Heart left ventricle (tissue), 16 donors: ENCODE results near the gene CTXN1. TPM values are rescaled to one million over a fixed set of nuclear protein-coding genes. Genes with fewer than 3 reads are reported as not detected.

ENCODE experiments used
- ATAC-seq, 4 donors: fragments of 200-7000 bp; cut with Tn5 transposase; one replicate each; pipeline ENCODE4 v1.9.1; 2020 to 2022; ENCODE audit warnings: moderate library complexity in 4 of 4, mild to moderate bottlenecking in 3 of 4, moderate number of reproducible peaks in 1 of 4
- DNase-seq, 5 donors: peaks; one replicate each; pipeline ENCODE4 v3.0.0-alpha.2; 2020
- H3K27ac ChIP-seq, 12 donors: fragments of 200-600 bp; sonication (generic) in 4 of 12; one replicate each; pipeline versions ENCODE4 v1.5.0 to v1.8.0; 2016 to 2022; ENCODE audit warnings: mild to moderate bottlenecking in 2 of 12
- H3K27me3 ChIP-seq, 9 donors: fragments of 200-600 bp; sonication (generic) in 2 of 9; one replicate each; pipeline versions ENCODE4 v1.5.1 to v1.8.0; 2016 to 2022; ENCODE audit warnings: mild to moderate bottlenecking in 3 of 9
- H3K36me3 ChIP-seq, 9 donors: fragments of 200-600 bp; sonication (generic) in 2 of 9; one replicate each; pipeline versions ENCODE4 v1.5.0 to v1.8.0; 2018 to 2022; ENCODE audit warnings: mild to moderate bottlenecking in 2 of 9
- H3K4me1 ChIP-seq, 12 donors: fragments of 200-600 bp; sonication (generic) in 4 of 12; one replicate each; pipeline versions ENCODE4 v1.5.0 to v1.8.0; 2016 to 2022; ENCODE audit warnings: mild to moderate bottlenecking in 3 of 12
- H3K4me3 ChIP-seq, 12 donors: fragments of 200-600 bp; sonication (generic) in 4 of 12; one replicate each; pipeline versions ENCODE4 v1.5.0 to v1.8.0; 2017 to 2022; ENCODE audit warnings: mild to moderate bottlenecking in 9 of 12, moderate library complexity in 4 of 12
- H3K9me3 ChIP-seq, 12 donors: fragments of 200-600 bp; sonication (generic) in 4 of 12; one replicate each; pipeline versions ENCODE4 v1.5.0 to v1.8.0; 2016 to 2022; ENCODE audit warnings: mild to moderate bottlenecking in 1 of 12
- CTCF ChIP-seq, 12 donors: fragments of 200-600 bp; sonication (generic) in 4 of 12; IDR thresholded peaks; one replicate each; pipeline versions ENCODE4 v1.5.0 to v1.8.0; 2018 to 2022; ENCODE audit warnings: antibody characterized with exemption in 12 of 12, mild to moderate bottlenecking in 5 of 12
- POLR2A ChIP-seq, 2 donors: fragments of 450-650 bp; IDR thresholded peaks; one replicate each; pipeline ENCODE4 v1.6.1; 2017; ENCODE audit warnings: antibody characterized with exemption in 2 of 2, mild to moderate bottlenecking in 2 of 2, moderate library complexity in 2 of 2
- WGBS, 4 donors: extraction: QIAGEN DNeasy Blood & Tissue Kit in 2 of 4; methylation state at CpG; one replicate each; pipeline versions ENCODE4 v1.1.5 to v1.1.7; 2013 to 2018; 5-methylcytosine and 5-hydroxymethylcytosine counted together
- intact Hi-C, 10 donors: fragments of 100-400 bp; cut with DNase I; formaldehyde crosslinking; loops; one replicate each; pipeline versions ENCODE4 v1.11.1 to v1.14.2; 2022
- polyA plus RNA-seq, 2 donors: library from polyadenylated mRNA; stranded (reverse); fragments of 200-250 nt; gene quantifications; one replicate each; pipeline ENCODE4 v1.2.3, GENCODE V29; 2013
- total RNA-seq, 9 donors: library from RNA; depleted of rRNA in 2 of 9; stranded (reverse); fragments of >200 nt in 2 of 9; fragmentation: NEBNext Ultra II Directional in 3 of 9; extraction: Animal tissue kit (Norgen Biotek cat#: 25700) in 3 of 9; gene quantifications; one replicate each; pipeline versions ENCODE4 v1.1.0 to v1.2.4, GENCODE V29; 2016 to 2023
- donor health status: ischemic (EF 13 %, LVEDD 7.1; RV severe dilation, severe dysfunction).
- donor health status: healthy with polysubstance abuse.
- donor health status: DM: no; HTN: yes; CAD: no.
- donor health status: DM: no; HTN: no; CAD: no.
- donor health status: ischemic (EF 25% LVEDD 6.9; RV normal size, moderate dysfunction).
- donor health status: ischemic (EF 25% LVEDD 5.7; RV mildly dilated, moderate dysfunction).
- donor health status: healthy.
- donor health status: DM: yes; HTN: yes; CAD: no.
- donor health status: ischemic (EF 35%, LVEDD 5.7; RV mildly dilated, moderate dysfunction).
- donor health status: nonischemic (EF 11% LVEDD 7.7; RV severe dilation, severe dysfunction).
- donor health status: DM: yes; HTN: yes; CAD: no.
- donor health status: PGD.
- donor health status: ischemic (EF 29% LVEDD 5.4; RV normal size, mild dysfunction).
- donor health status: nonischemic (EF 23%, LVEDD 6.1; RV moderate dilation, normal function).

CTXN1 gene
- total and polyA plus RNA-seq, 11 donors = 0.21 to 3.3 (median 0.48) TPM; not detected in 3

GRCh38 chr19:7912697-7913564 is 13.0 kb downstream of the CTXN1 start:
- H3K4me1 ChIP-seq = peaks cover 0 to 47% (median 20%) of the 10 kb centered on the region in 12 donors
- H3K9me3 ChIP-seq = no peaks in the 10 kb centered on the region
- H3K27ac ChIP-seq = no peak overlapping the region
- ATAC-seq = no peak
- no peak for DNase-seq
- H3K4me3 ChIP-seq = no peak overlapping the region
- H3K27me3 ChIP-seq = peaks cover 16 to 35% (median 28%) of the 10 kb centered on the region in 9 donors
- H3K36me3 ChIP-seq = peaks cover 12 to 44% (median 32%) of the 10 kb centered on the region in 9 donors
- intact Hi-C loops = no loop called here
- TF ChIP-seq POLR2A (IDR thresholded peaks at IDR 0.05) (no peak), CTCF (IDR thresholded peaks at IDR 0.05) (no peak)
- 91 to 95% (median 93%) methylated on average over 36 to 39 of the region's 39 CpGs for WGBS, 4 donors

DNA sequence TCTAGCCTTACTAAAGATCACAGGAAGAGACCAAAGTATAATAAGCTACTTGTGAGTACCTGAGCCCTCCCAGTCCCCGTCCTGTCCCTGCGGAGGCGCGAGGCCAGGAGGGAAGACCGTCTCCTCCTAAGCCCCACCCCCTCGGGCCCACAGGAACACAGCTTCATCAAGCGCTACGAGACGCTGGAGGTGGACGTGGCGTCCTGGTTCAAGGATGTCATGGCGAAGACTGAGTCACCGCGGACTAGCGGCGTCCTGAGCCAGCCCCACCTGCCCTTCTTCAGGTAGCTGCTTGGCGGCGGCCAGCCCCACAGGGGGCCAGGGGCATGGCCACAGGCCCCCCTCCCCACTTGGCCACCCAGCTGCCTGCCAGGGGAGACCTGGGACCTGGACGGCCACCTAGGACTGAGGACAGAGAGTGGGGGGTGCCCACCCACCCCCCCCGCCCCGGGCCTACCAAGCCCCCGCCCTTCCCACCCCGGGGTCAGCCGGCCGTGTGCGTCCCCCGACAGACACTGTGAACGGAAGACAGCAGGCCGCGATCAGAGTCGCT is 13.7 kb downstream of the CTXN1 start:
- ATAC-seq (no peak), DNase-seq (no peak)
- H3K27ac ChIP-seq = no peak overlapping the region
- peaks cover 9 to 28% (median 21%) of the 10 kb centered on the region in 9 donors for H3K27me3 ChIP-seq
- no peak for TF ChIP-seq CTCF (IDR thresholded peaks at IDR 0.05)
- no peak for TF ChIP-seq POLR2A (IDR thresholded peaks at IDR 0.05)
- WGBS, 4 donors = 90 to 91% (median 91%) methylated on average over 18 to 31 of the region's 31 CpGs
- H3K4me3 ChIP-seq = no peak overlapping the region
- intact Hi-C loops = no loop called here
- H3K9me3 ChIP-seq = no peaks in the 10 kb centered on the region
- H3K4me1 ChIP-seq = peaks cover 0 to 47% (median 18%) of the 10 kb centered on the region in 12 donors
- H3K36me3 ChIP-seq = peaks cover 12 to 44% (median 32%) of the 10 kb centered on the region in 9 donors

- Histone ChIP-seq H3K4me3 (no peak overlapping the region), H3K27me3 (peaks cover 5 to 22% (median 15%) of the 10 kb centered on the region in 9 donors), H3K4me1 (peaks cover 0 to 47% (median 18%) of the 10 kb centered on the region in 12 donors), H3K9me3 (no peaks in the 10 kb centered on the region), H3K27ac (no peak overlapping the region), H3K36me3 (peaks cover 12 to 47% (median 32%) of the 10 kb centered on the region in 9 donors)
- WGBS, 4 donors = 86 to 95% (median 91%) methylated on average over 10 to 18 of the region's 18 CpGs
- intact Hi-C loops = no loop called here
- ATAC-seq (no peak), DNase-seq (peak in 1 of 5 donors; percentile 64)
- TF ChIP-seq POLR2A (IDR thresholded peaks at IDR 0.05) (no peak), CTCF (IDR thresholded peaks at IDR 0.05) (no peak)
Measured at GRCh38 chr19:7911508-7912143, 14.3 kb downstream of the CTXN1 start.
